Measurements from ENCODE around the gene ATAD3A.
A peak's percentile ranks its signal among the peaks of the same experiment; 100 is the strongest.

ATAD3A gene

DNA sequence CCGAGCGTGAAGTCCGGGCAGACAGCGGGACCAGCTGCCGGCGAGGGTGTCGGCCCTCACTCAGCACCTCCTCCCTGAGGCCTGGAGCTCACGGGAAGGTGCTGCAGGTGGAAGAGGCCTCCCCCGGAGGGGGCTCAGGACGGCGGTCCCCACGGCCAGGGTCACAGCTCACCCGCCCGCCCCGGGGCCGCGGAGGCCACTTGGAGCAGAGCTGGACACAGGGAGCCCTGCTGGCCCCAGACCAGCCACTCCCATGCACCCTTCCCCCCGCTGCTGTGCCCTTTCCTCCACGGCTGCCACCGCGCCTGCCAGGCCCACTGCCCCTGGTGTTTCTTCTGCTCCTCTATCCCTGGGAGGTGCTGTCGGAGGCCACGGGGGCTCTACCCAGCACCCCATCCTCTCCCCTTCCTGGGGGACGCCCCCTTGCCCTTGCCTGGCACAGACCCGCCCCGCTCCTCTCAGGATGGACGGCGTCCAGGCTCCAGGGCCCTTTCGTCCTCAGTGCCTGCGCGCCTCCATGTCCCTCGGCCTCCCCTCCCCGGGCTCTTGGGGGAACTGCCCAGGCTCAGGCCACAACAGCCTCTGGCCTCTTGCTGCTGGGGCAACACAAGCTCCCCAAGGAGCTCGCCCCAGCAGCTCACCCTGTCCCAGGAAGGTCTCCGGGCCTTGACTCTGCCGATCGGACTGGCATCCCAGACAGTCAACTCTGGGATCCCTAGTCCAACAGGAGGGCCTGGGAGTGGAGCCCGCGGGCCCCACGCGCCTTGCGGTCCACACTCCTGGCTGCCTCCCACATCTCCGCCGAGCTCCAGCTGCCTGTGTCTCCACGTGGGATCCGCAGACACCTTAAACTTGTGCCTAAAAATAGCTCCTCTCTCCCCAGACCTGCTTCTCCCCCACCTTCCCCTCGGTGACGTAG is 24.3 kb downstream of the ATAD3A start:
- Mint-ChIP-seq H3K36me3 (ENCODE audit: low read depth) (peaks cover 5% of the 10 kb centered on the region), H3K27ac (no peak overlapping the region), H3K4me1 (ENCODE audit: low read depth) (no peaks in the 10 kb centered on the region)

DNA sequence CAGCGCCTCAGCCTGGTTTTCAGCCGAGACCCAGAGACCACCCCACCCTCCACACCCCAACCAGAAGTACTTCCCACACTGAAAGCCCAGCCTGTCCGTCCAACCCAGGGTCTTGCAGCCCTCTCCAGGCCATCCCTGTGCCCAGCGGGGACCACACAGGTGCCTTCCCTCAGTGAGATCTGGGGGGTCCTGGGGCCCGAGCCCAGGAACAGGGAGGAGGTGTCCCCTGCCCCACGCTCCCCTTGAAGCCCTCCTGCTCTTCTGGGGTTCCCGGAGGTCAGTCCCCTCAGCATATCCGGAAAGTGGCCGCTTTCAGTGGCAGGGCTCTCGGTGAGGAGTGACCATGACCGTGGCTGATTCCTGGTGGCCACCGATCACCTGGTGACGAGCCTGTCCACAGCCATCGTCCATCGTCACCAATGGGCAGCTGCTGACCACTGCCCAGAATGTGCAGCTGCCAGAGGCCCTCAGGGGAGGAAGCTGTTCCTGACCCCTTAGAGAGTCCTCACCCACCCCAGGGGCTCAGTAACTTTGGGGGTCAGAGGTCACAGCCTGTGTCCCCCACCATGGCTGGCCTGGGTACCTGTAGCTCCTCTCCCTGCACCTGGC is 25.1 kb downstream of the ATAD3A start:
- peaks cover 2% of the 10 kb centered on the region for H3K27me3 Mint-ChIP-seq (ENCODE audit: low read depth)
- no peak overlapping the region for H3K4me3 Mint-ChIP-seq
- H3K4me1 Mint-ChIP-seq (ENCODE audit: low read depth): no peaks in the 10 kb centered on the region
- no peak overlapping the region for H3K27ac Mint-ChIP-seq
- peaks cover 9% of the 10 kb centered on the region for H3K36me3 Mint-ChIP-seq (ENCODE audit: low read depth)
- DNase-seq (ENCODE audit: low spot score): no peak
- peaks cover under 1% of the 10 kb centered on the region for H3K9me3 Mint-ChIP-seq

More for the DNA sequence above, 24.3 kb downstream of the ATAD3A start:
- peaks cover 2% of the 10 kb centered on the region for H3K27me3 Mint-ChIP-seq (ENCODE audit: low read depth)
- H3K4me3 Mint-ChIP-seq: no peak overlapping the region
- peaks cover 4% of the 10 kb centered on the region for H3K9me3 Mint-ChIP-seq
- DNase-seq (ENCODE audit: low spot score): no peak

DNA sequence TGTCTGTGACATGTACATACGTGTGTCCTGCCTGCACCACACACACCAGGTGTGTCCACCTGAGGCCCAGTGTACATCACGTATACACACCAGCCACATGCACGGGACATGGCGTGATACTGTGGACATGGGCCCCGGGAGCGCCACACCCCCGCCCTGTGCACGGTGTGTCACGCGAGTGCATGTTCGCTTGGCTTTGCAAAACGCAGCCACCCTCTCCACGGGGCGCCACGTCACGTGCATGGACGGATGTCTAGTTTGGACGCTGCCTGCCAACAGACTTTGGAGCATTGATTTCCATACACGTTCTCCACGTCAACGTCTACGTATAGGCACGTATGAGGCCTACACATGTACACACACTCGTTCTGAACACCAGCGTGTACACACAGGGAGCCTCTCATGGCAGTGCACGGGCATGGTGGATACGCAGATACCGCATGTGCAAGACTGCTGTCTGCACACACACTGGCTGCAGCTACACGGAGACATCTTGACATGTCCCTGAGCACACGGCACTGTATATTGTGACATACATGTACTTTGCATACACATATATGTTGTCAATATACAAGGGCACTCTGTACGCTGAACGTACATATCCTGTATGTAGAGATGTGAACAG is 25.8 kb downstream of the ATAD3A start:
- H3K36me3 Mint-ChIP-seq (ENCODE audit: low read depth): peaks cover 9% of the 10 kb centered on the region
- peaks cover 2% of the 10 kb centered on the region for H3K27me3 Mint-ChIP-seq (ENCODE audit: low read depth)
- H3K27ac Mint-ChIP-seq: no peak overlapping the region
- no peaks in the 10 kb centered on the region for H3K9me3 Mint-ChIP-seq
- DNase-seq (ENCODE audit: low spot score): no peak
- no peak overlapping the region for H3K4me3 Mint-ChIP-seq
- no peaks in the 10 kb centered on the region for H3K4me1 Mint-ChIP-seq (ENCODE audit: low read depth)

DNA sequence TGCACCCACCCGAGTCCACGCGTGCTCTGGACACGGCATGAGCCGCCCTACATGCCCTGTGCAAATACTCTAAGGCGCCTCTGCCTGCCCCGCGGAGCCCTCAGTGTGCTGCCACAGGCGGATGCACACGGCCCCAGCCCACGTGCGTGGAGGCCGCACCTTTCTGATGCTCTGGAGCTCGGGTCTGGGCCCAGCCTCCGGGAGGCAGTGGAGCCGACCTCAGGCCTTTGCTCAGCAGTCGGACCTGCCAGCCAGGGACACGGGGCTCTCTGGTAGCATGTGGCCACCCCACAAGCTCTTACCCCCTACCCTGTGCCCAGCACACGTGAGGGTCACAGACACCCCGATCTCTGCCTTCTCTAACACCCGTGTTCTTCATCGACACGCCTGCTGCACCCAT is 26.4 kb downstream of the ATAD3A start:
- Mint-ChIP-seq H3K36me3 (ENCODE audit: low read depth) (peaks cover 12% of the 10 kb centered on the region), H3K27me3 (ENCODE audit: low read depth) (peaks cover 2% of the 10 kb centered on the region), H3K4me1 (ENCODE audit: low read depth) (no peaks in the 10 kb centered on the region), H3K27ac (no peak overlapping the region), H3K9me3 (no peaks in the 10 kb centered on the region), H3K4me3 (no peak overlapping the region)
- DNase-seq (ENCODE audit: low spot score): no peak

- no peaks in the 10 kb centered on the region for H3K4me1 Mint-ChIP-seq (ENCODE audit: low read depth)
- H3K4me3 Mint-ChIP-seq: no peak overlapping the region
- DNase-seq (ENCODE audit: low spot score): no peak
- H3K27ac Mint-ChIP-seq: no peak overlapping the region
- peaks cover 12% of the 10 kb centered on the region for H3K36me3 Mint-ChIP-seq (ENCODE audit: low read depth)
- peaks cover 2% of the 10 kb centered on the region for H3K27me3 Mint-ChIP-seq (ENCODE audit: low read depth)
- no peaks in the 10 kb centered on the region for H3K9me3 Mint-ChIP-seq
Observed at GRCh38 chr1:1538989-1539309, 27.0 kb downstream of the ATAD3A start.

DNA sequence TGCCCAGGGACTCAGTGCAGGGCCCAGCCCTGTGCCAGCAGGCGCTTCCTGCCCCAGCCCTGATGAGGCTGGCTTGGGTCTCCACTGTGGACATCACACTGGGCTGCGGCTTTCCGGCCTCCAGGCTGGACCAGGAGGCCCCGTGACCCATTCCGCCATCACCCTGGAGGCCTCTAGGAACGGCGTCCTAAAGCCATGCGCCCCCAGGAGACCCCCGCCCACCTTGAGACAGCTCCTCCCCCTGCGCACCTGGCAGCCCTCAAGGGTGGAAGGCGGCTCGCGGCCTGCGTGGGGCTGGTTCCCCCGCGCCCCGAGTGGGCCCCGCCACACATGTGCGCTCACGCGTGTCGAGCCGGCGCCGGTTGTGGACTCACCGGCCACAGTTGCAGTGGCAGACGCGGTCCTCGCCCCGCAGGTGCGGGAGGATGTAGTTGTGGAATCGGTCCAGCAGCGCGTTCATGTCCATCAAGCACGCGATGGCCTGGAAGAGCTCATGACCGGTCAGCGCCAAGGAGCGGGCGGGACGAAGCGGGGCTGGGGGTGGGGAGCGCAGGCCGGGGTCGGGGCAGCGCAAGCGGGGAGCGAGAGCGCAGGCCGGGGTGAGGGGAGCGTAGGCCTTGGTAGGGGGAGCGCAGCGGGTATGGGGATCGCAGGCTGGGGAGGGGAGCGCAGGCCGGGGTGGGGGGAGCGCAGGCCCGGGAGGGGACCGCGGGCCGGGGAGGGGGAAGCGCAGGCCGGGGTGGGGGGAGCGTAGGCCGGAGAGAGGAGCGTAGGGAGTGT is 27.5 kb downstream of the ATAD3A start:
- H3K27me3 Mint-ChIP-seq (ENCODE audit: low read depth): peaks cover 2% of the 10 kb centered on the region
- DNase-seq (ENCODE audit: low spot score): no peak
- peaks cover 12% of the 10 kb centered on the region for H3K36me3 Mint-ChIP-seq (ENCODE audit: low read depth)
- peak overlapping the region; percentile 26 for H3K4me3 Mint-ChIP-seq
- no peak overlapping the region for H3K27ac Mint-ChIP-seq
- no peaks in the 10 kb centered on the region for H3K9me3 Mint-ChIP-seq
- H3K4me1 Mint-ChIP-seq (ENCODE audit: low read depth): no peaks in the 10 kb centered on the region

DNA sequence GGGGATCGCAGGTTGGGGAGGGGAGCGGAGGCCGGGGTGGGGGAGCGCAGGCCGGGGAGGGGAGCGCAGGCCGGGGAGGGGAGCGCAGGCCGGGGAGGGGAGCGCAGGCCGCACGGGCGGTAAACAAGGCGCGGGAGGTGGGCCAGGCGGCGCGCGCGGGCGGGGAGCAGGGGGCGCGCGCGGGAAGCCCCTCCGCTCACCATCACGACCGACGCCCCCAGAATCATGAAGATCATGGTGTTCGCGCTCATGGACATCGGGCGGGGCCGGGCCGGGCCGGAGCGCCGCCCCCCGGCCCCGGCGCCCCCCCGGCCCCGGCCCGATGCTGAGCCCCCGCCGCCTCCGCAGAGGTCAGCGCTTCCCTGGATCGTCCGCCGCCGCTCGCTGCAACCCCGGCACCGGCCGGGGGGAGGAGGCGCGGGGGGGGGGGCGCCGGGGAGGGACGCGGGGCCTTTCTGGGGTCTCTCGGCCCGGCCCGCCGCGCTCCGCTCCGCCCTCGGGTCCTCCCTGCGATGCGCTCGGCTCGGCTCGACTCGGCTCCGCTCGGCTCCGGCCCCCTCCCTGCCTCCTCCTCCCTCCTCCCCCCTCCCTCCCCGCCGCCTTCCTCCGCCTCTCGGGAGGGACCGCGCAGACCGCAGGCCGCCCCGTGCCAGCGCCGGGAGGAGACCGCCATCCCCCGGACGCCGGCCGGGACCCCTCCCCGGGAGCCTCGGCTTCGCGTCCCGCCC is 28.3 kb downstream of the ATAD3A start, which contains the start of gene TMEM240:
Gene TMEM240 (minus strand): TSS at position 535 of the 728 bp plus-strand sequence. CDS start 278 bp downstream, at position 257.
- Mint-ChIP-seq H3K4me3 (peak within 1 kb of the TSS; percentile 26), H3K27ac (no peak within 1 kb of the TSS), H3K9me3 (no peaks in the 10 kb centered on the region), H3K36me3 (ENCODE audit: low read depth) (peaks cover 12% of the 10 kb centered on the region), H3K4me1 (ENCODE audit: low read depth) (no peaks in the 10 kb centered on the region), H3K27me3 (ENCODE audit: low read depth) (peaks cover 2% of the 10 kb centered on the region)
- no peak for DNase-seq (ENCODE audit: low spot score)

DNA sequence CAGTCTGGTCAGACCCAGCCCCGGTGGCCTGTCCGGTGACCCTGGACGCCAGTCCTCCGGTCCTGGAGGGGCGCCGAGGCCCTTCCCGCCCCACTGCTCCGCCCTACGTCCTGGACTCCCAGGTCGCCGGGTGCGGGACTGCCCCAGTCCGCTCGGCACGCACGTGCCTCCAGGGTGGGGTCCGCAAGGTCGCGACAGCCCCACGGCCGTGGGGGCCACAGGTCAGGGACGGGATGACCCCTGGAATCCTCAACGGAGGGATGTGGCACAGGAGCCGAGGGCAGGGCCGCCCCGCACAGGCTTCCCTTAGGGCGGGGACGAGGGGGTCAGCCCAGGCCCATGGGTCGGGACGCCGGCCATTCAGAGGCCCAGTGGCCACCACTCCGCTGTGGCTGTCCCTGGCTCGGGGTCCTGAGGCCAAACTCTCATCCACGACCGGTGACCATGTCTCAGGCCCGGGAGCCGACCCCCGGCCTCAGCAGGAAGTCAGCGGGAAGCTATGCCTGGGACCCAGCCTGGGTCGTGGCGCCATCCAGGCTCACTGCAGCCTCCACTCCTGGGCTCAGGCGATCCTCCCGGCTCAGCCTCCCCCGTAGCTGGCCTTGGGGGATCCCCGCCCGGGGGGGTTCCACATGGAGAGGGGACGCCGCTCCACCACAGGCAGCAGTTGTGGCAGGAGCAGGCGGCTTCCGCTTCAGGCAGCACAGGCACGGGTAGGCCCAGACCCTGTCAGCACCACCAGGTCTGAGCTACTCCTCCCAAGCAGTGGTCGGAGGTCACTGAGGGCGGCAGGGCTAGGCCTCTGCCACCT is 29.1 kb downstream of the ATAD3A start:
- Mint-ChIP-seq H3K4me1 (ENCODE audit: low read depth) (no peaks in the 10 kb centered on the region), H3K27me3 (ENCODE audit: low read depth) (peaks cover 2% of the 10 kb centered on the region), H3K9me3 (no peaks in the 10 kb centered on the region), H3K36me3 (ENCODE audit: low read depth) (peaks cover 12% of the 10 kb centered on the region), H3K27ac (no peak overlapping the region), H3K4me3 (no peak overlapping the region)
- DNase-seq (ENCODE audit: low spot score): no peak

DNA sequence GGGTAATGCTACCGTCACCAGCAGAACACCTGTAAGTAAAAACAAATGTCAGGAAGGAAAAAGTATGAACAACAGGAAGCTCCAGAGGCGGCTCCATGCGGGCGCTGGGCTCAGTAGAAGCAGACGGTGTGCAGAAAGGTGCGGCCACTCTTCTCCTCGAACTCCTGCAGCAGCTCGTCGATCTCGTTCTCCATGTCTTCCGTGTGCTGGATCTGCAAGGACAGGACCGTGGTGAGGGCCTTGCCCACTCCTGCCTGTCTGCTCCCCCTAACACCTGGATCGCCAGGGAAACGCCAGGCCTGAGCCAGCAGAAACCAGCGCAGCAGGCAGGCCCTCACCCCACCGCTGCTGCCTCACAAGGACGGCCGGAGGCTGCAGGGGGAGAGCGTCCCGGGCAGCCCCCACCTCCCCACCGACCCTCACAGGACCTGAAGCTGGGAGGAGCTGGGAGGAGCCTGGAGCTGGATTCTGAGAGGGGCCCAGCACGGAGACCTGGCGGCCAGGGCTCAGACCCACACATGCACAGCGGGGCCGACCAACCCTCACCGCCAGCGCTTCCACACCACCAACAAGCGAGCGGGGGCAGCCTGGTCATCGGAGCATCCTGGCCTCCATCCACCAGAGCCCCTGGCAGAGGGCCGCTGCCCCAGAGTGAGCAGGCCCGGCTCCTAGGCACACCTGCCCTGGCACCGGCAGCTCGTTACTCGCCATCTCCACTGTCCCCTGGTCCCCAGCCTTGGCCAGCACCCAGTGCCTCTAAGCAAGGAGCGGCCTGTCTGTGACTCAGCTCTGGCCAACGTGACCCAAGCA is 30.2 kb downstream of the ATAD3A start:
- Mint-ChIP-seq H3K27me3 (ENCODE audit: low read depth) (peaks cover 2% of the 10 kb centered on the region), H3K27ac (no peak overlapping the region), H3K36me3 (ENCODE audit: low read depth) (peaks cover 12% of the 10 kb centered on the region), H3K4me1 (ENCODE audit: low read depth) (no peaks in the 10 kb centered on the region), H3K9me3 (no peaks in the 10 kb centered on the region), H3K4me3 (no peak overlapping the region)
- DNase-seq (ENCODE audit: low spot score): no peak

- Mint-ChIP-seq H3K4me1 (ENCODE audit: low read depth) (no peaks in the 10 kb centered on the region), H3K9me3 (no peaks in the 10 kb centered on the region), H3K27ac (no peak overlapping the region), H3K27me3 (ENCODE audit: low read depth) (peaks cover 2% of the 10 kb centered on the region), H3K36me3 (ENCODE audit: low read depth) (peaks cover 13% of the 10 kb centered on the region), H3K4me3 (no peak overlapping the region)
- no peak for DNase-seq (ENCODE audit: low spot score)
Observed at GRCh38 chr1:1542766-1543705, 31.1 kb downstream of the ATAD3A start.

DNA sequence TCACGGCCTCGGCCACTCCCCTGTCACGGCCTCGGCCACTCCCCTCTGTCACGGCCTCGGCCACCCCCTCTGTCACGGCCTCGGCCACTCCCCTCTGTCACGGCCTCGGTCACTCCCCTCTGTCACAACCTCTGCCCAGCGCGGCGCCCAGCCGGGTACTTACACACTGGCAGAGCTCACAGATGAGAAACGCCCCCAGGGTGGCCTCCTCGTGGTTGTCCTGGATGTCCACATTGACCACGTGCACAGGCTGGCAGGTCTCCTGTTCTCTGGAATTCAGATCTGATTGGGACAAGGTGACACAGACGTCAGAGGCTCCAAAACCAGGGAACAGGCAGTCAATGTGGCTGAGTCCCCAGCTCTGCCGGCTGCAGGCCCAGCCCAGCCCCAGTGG is 31.7 kb downstream of the ATAD3A start:
- Mint-ChIP-seq H3K36me3 (ENCODE audit: low read depth) (peaks cover 13% of the 10 kb centered on the region), H3K27ac (no peak overlapping the region), H3K4me1 (ENCODE audit: low read depth) (no peaks in the 10 kb centered on the region), H3K4me3 (no peak overlapping the region), H3K27me3 (ENCODE audit: low read depth) (peaks cover 2% of the 10 kb centered on the region), H3K9me3 (no peaks in the 10 kb centered on the region)
- DNase-seq (ENCODE audit: low spot score): no peak

Measured in T-helper 2 cell treated with Interferon-gamma antibody and Interleukin-4, amounts not matched to agents 5 μg/mL and 100 μg/mL, for 36 hours (primary cell).